Middle frontal gyrus (tissue), 1 donor: ENCODE data around the gene EP400.

Experiments used
- DNase-seq: peaks from one replicate; pipeline ENCODE4 v3.0.0-alpha.2; 2015; ENCODE audit warnings: low spot score; ENCODE audit errors: extremely low spot score

Gene EP400

GRCh38 chr12:132115500-132115899, 165.8 kb downstream of the EP400 start:
- no peak for DNase-seq

GRCh38 chr12:132116709-132117557, 167.2 kb downstream of the EP400 start:
- DNase-seq: no peak

- no peak for DNase-seq
Observed at GRCh38 chr12:132117558-132117875, 167.8 kb downstream of the EP400 start.

- DNase-seq: no peak
Observed at GRCh38 chr12:132118876-132119275, 169.1 kb downstream of the EP400 start.

- DNase-seq: no peak
Observed at GRCh38 chr12:132121283-132121682, 171.5 kb downstream of the EP400 start.

GRCh38 chr12:132123970-132124765, 174.4 kb downstream of the EP400 start:
- no peak for DNase-seq

- no peak for DNase-seq
Observed at GRCh38 chr12:132124766-132125425, 175.2 kb downstream of the EP400 start.

GRCh38 chr12:132125736-132126135, 176.0 kb downstream of the EP400 start:
- no peak for DNase-seq

- DNase-seq: no peak
Observed at GRCh38 chr12:132127041-132127440, 177.3 kb downstream of the EP400 start.

- no peak for DNase-seq
Observed at GRCh38 chr12:132129007-132129406, 179.3 kb downstream of the EP400 start.

- DNase-seq: no peak
Observed at GRCh38 chr12:132130690-132131089, 180.9 kb downstream of the EP400 start.
